A673 (cell line): ENCODE measurements around the gene GABRG2.

Source experiments
- CTCF ChIP-seq: fragments of 300-800, 200-600 bp; sonication (generic); conservative IDR thresholded peaks from 2 replicates; pipeline ENCODE4 v1.5.1; 2017; ENCODE audit warnings: low read depth, mild to moderate bottlenecking, antibody characterized with exemption, low read length, moderate library complexity, mixed read lengths
- EZH2 ChIP-seq: fragments of 200-600 bp; sonication (generic); IDR thresholded peaks from 2 replicates; pipeline ENCODE4 v1.6.1; 2017; ENCODE audit warnings: borderline replicate concordance, low read depth, mild to moderate bottlenecking, mixed read lengths, antibody characterized with exemption, low read length; ENCODE audit not compliant: poor library complexity, severe bottlenecking

- TF ChIP-seq CTCF: no peak
- TF ChIP-seq EZH2: no peak
Measured at GRCh38 chr5:162193012-162193411, 125.4 kb downstream of the GABRG2 start.
